ENCODE measurements around the gene EFCAB10.
A peak's percentile ranks its signal among the peaks of the same experiment; 100 is the strongest.
"Not testable (repeated sequence)": the region's sequence is repeated elsewhere in the genome, so short reads cannot be mapped to it uniquely, and the experiment has no call there.

EFCAB10 gene

DNA sequence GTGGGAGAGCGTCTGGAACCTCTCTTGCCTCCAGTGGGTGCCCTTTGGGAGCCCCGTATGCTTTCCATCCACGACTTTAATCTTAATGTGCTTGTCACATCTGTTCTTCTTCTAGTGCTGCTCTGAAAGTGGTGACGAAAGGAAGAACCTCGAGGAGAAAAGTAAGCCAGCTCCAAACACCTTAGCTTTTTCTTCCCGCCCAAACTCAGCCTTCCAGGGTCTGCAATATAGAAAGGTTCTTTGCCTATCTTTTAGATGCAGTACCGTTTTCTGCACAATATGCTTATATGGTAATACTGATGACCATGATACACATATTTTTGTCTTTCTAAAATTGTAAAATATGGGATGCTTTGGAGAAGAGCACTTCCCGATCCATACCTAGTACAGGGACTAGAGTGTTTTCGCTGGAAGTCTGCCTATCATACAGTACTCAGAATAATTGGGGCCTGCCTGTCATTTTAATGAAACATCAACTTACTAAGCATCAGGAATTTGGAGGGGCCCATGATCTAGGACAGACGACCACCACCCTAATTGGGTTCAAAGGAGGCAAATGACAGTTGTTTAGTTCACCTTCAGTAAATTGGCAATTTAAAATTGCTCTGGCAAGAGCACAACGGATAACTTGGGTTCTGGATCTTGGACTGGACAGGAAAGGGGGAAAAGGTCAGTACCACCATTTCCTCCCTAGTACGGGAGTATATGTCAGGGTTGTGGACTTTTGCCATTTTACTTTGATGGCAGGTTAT lies 48.4 kb downstream of the EFCAB10 start:
- TF ChIP-seq CTCF (IDR thresholded peaks at IDR 0.05; ENCODE audit: control insufficient read depth, extremely low read depth, insufficient read depth): no peak
- H3K4me3 ChIP-seq (ENCODE audit: low read depth, low read length): peak overlapping the region; percentile 79
- no peak for DNase-seq (ENCODE audit: low read depth)

- TF ChIP-seq CTCF (IDR thresholded peaks at IDR 0.05; ENCODE audit: control insufficient read depth, extremely low read depth, insufficient read depth): peak; percentile 92
- peak within 1 kb of the TSS; percentile 79 for H3K4me3 ChIP-seq (ENCODE audit: low read depth, low read length)
- DNase-seq (ENCODE audit: low read depth): peak; percentile 79
Observed at GRCh38 chr7:105531792-105532671, 49.3 kb downstream of the EFCAB10 start, which contains the start of gene RINT1. Gene RINT1 (plus strand): TSS chr7:105532201. CDS start chr7:105532316, 115 bp downstream.

- no peak for TF ChIP-seq CTCF (IDR thresholded peaks at IDR 0.05; ENCODE audit: control insufficient read depth, extremely low read depth, insufficient read depth)
- no peak for DNase-seq (ENCODE audit: low read depth)
- no peak overlapping the region for H3K4me3 ChIP-seq (ENCODE audit: low read depth, low read length)
Observed at GRCh38 chr7:105530546-105530945, 50.7 kb downstream of the EFCAB10 start.

GRCh38 chr7:105530126-105530525 lies 51.2 kb downstream of the EFCAB10 start:
- DNase-seq (ENCODE audit: low read depth): no peak
- no peak overlapping the region for H3K4me3 ChIP-seq (ENCODE audit: low read depth, low read length)
- TF ChIP-seq CTCF (IDR thresholded peaks at IDR 0.05; ENCODE audit: control insufficient read depth, extremely low read depth, insufficient read depth): no peak

DNA sequence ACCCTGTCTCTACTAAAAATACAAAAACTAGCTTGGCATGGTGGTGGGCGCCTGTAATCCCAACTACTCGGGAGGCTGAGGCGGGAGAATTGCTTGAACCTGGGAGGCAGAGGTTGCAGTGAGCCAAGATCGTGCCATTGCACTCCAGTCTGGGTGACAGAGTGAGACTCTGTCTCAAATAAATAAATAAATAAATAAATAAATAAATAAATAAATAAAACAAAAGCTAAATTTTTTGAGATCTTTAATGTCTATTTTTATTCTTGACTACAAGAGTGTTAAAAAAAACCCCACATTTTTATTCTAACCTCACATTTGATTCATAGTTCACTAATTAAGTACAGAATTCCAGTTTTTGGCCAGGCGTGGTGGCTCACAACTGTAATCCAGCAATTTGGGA lies 53.6 kb downstream of the EFCAB10 start:
- H3K4me3 ChIP-seq (ENCODE audit: low read depth, low read length); DNase-seq (ENCODE audit: low read depth): not testable (repeated sequence)

- no peak for DNase-seq (ENCODE audit: low read depth)
- H3K4me3 ChIP-seq (ENCODE audit: low read depth, low read length): no peak overlapping the region
- TF ChIP-seq CTCF (IDR thresholded peaks at IDR 0.05; ENCODE audit: control insufficient read depth, extremely low read depth, insufficient read depth): no peak
Observed at GRCh38 chr7:105524840-105525239, 56.5 kb downstream of the EFCAB10 start.

DNA sequence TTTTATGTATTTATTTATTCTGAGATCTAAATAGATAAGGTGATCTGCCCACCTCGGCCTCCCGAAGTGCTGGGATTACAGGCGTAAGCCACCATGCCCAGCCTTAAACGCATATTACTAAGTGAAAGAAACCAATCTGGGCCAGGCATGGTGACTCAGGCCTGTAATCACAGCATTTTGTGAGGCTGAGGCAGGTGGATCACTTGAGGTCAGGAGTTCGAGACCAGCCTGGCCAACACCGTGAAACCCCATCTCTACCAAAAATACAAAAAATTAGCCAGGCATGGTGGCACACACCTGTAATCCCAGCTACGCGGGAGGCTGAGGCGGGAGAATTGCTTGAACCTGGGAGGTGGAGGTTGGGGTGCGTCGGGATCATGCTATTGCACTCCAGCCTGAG lies 56.9 kb downstream of the EFCAB10 start:
- DNase-seq (ENCODE audit: low read depth); H3K4me3 ChIP-seq (ENCODE audit: low read depth, low read length): not testable (repeated sequence)

Measured in LNCaP clone FGC (cell line).